CD4-positive, alpha-beta T cell treated with Interleukin-21 for 1 hour (primary cell): ENCODE results near the gene KREMEN2.

Experiments
- DNase-seq: peaks from one replicate; pipeline ENCODE4 v3.0.0-alpha.2; 2020

Gene KREMEN2

GRCh38 chr16:3007957-3008689, 44.0 kb downstream of the KREMEN2 start:
- DNase-seq = peak; percentile 32

- DNase-seq = no peak
Measured at GRCh38 chr16:3008690-3009037, 44.6 kb downstream of the KREMEN2 start.

- DNase-seq = no peak
Measured at GRCh38 chr16:3009568-3010390, 45.7 kb downstream of the KREMEN2 start.

- no peak for DNase-seq
Measured at GRCh38 chr16:3010510-3010909, 46.4 kb downstream of the KREMEN2 start.

GRCh38 chr16:3012246-3012645, 48.2 kb downstream of the KREMEN2 start:
- DNase-seq = no peak

GRCh38 chr16:3012828-3013420, 48.8 kb downstream of the KREMEN2 start, which contains the start of gene CLDN9:
Gene CLDN9 (plus strand): TSS chr16:3012923. CDS start chr16:3013363, 440 bp downstream.
- DNase-seq = no peak

- DNase-seq = no peak
Measured at GRCh38 chr16:3013491-3013951, 49.4 kb downstream of the KREMEN2 start.

GRCh38 chr16:3013998-3014690, 50.1 kb downstream of the KREMEN2 start:
- no peak for DNase-seq

GRCh38 chr16:3014971-3015370, 50.9 kb downstream of the KREMEN2 start:
- DNase-seq = no peak

- DNase-seq = no peak
Measured at GRCh38 chr16:3015865-3016521, 51.9 kb downstream of the KREMEN2 start.

GRCh38 chr16:3017344-3017743, 53.3 kb downstream of the KREMEN2 start:
- DNase-seq = no peak
